ENCODE results near the gene PIK3R1. TPM values are rescaled to one million over a fixed set of nuclear protein-coding genes. Genes with fewer than 3 reads are reported as not detected.

PIK3R1 gene
- total RNA-seq, 2 donors from 2014 or later = 29.8 to 30.2 TPM

DNA sequence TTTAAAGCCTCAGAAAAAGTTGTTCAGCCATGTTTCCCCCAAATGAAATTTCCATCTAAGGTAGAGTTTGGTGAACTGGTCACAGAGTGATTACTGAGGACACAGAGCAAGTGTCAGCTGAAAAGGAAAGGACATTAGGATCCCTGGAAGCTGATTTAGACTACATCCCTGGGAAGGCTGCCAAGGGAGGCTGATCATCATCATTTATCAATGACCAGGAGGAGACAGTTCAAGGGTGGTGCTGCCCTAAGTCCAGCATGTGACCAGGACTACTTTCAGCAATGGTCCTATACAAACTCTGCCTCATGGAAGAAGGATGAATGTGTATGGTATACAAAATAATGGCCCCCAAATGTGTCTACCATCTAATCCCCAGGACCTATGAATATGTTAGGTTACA lies 120.6 kb downstream of the PIK3R1 start:
- Mint-ChIP-seq H3K4me3 (no peak overlapping the region), H3K4me1 (no peaks in the 10 kb centered on the region), H3K36me3 (ENCODE audit: low read depth) (no peaks in the 10 kb centered on the region), H3K9me3 (no peaks in the 10 kb centered on the region), H3K27ac (no peak overlapping the region), H3K27me3 (ENCODE audit: insufficient read depth) (no peaks in the 10 kb centered on the region)
- no peaks in the 10 kb centered on the region for H3K4me1 ChIP-seq (ENCODE audit: control insufficient read depth, insufficient read depth, low read length)
- H3K4me3 ChIP-seq (ENCODE audit: low read length) = no peak overlapping the region
- H3K9me3 ChIP-seq (ENCODE audit: control insufficient read depth, low read length) = no peaks in the 10 kb centered on the region
- H3K27ac ChIP-seq (ENCODE audit: low read depth, low read length) = no peak overlapping the region
- no peaks in the 10 kb centered on the region for H3K27me3 ChIP-seq (ENCODE audit: control insufficient read depth, insufficient read depth, low read length, poor library complexity, severe bottlenecking)
- H3K9ac ChIP-seq (ENCODE audit: extremely low read depth, low read length, poor library complexity, severe bottlenecking) = no peak overlapping the region
- H3K36me3 ChIP-seq (ENCODE audit: control insufficient read depth, insufficient read depth, low read length) = no peaks in the 10 kb centered on the region
- TF ChIP-seq, protein P1, sequence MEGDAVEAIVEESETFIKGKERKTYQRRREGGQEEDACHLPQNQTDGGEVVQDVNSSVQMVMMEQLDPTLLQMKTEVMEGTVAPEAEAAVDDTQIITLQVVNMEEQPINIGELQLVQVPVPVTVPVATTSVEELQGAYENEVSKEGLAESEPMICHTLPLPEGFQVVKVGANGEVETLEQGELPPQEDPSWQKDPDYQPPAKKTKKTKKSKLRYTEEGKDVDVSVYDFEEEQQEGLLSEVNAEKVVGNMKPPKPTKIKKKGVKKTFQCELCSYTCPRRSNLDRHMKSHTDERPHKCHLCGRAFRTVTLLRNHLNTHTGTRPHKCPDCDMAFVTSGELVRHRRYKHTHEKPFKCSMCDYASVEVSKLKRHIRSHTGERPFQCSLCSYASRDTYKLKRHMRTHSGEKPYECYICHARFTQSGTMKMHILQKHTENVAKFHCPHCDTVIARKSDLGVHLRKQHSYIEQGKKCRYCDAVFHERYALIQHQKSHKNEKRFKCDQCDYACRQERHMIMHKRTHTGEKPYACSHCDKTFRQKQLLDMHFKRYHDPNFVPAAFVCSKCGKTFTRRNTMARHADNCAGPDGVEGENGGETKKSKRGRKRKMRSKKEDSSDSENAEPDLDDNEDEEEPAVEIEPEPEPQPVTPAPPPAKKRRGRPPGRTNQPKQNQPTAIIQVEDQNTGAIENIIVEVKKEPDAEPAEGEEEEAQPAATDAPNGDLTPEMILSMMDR (conservative IDR thresholded peaks at IDR 0.05) = no peak
- DNase-seq = no peak

DNA sequence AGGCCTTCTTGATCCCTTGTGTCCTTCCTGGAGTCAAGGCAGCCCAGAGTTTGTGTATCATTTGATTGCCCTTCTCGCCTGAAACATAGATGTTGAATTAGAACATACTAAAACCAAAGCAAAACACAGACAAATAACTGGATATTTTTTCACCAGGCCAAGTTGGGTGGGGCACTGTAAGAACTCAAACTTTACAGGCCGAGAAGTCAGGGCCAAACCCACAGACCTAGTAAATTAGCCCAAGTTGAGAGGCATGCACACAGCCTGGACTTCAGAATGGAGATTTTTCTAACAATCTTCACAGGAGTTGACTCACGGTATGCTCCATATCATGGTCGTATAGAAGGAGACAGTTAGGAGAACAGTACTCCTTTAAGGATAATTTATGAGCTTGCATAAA lies 121.7 kb downstream of the PIK3R1 start:
- no peaks in the 10 kb centered on the region for H3K27me3 Mint-ChIP-seq (ENCODE audit: insufficient read depth)
- no peak overlapping the region for H3K9ac ChIP-seq (ENCODE audit: extremely low read depth, low read length, poor library complexity, severe bottlenecking)
- no peaks in the 10 kb centered on the region for H3K9me3 ChIP-seq (ENCODE audit: control insufficient read depth, low read length)
- DNase-seq = no peak
- H3K27me3 ChIP-seq (ENCODE audit: control insufficient read depth, insufficient read depth, low read length, poor library complexity, severe bottlenecking) = no peaks in the 10 kb centered on the region
- H3K36me3 ChIP-seq (ENCODE audit: control insufficient read depth, insufficient read depth, low read length) = no peaks in the 10 kb centered on the region
- no peak overlapping the region for H3K27ac ChIP-seq (ENCODE audit: low read depth, low read length)
- H3K4me1 ChIP-seq (ENCODE audit: control insufficient read depth, insufficient read depth, low read length) = no peaks in the 10 kb centered on the region
- no peaks in the 10 kb centered on the region for H3K4me1 Mint-ChIP-seq
- TF ChIP-seq, protein P1 (conservative IDR thresholded peaks at IDR 0.05) = no peak
- H3K27ac Mint-ChIP-seq = no peak overlapping the region
- no peak overlapping the region for H3K4me3 Mint-ChIP-seq
- no peak overlapping the region for H3K4me3 ChIP-seq (ENCODE audit: low read length)
- H3K36me3 Mint-ChIP-seq (ENCODE audit: low read depth) = no peaks in the 10 kb centered on the region
- no peaks in the 10 kb centered on the region for H3K9me3 Mint-ChIP-seq
- 90 to 93% methylated on average over 3 to 4 of the region's 4 CpGs for WGBS, 2 experiments (ENCODE audit: insufficient coverage in 1 of 2, insufficient read length in 1 of 2)

DNA sequence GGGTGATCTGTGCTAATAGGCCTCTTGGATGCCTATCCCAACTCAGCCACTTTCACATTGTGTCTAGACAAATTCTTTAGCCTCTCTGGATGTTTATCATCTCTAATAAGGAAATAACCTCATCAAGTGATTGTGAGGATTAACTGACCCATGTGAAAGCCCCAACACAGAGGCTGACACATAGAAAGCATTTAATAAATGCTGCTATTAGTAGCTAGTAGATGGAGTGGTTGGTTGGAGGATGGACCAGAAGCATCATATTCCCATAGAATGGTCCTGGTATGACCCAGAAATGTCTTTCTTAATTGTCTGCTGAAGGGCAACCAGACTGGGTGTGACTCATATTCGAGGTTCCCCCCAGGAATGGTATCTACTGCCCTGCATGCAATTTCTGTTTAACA lies 124.4 kb downstream of the PIK3R1 start:
- no peak overlapping the region for H3K4me3 ChIP-seq (ENCODE audit: low read length)
- TF ChIP-seq, protein P1 (conservative IDR thresholded peaks at IDR 0.05) = no peak
- no peaks in the 10 kb centered on the region for H3K27me3 ChIP-seq (ENCODE audit: control insufficient read depth, insufficient read depth, low read length, poor library complexity, severe bottlenecking)
- H3K36me3 ChIP-seq (ENCODE audit: control insufficient read depth, insufficient read depth, low read length) = no peaks in the 10 kb centered on the region
- H3K27ac Mint-ChIP-seq = no peak overlapping the region
- H3K36me3 Mint-ChIP-seq (ENCODE audit: low read depth) = no peaks in the 10 kb centered on the region
- no peaks in the 10 kb centered on the region for H3K9me3 ChIP-seq (ENCODE audit: control insufficient read depth, low read length)
- no peaks in the 10 kb centered on the region for H3K27me3 Mint-ChIP-seq (ENCODE audit: insufficient read depth)
- H3K4me1 Mint-ChIP-seq = peaks cover 5% of the 10 kb centered on the region
- WGBS, 2 experiments (ENCODE audit: insufficient coverage in 1 of 2, insufficient read length in 1 of 2) = 91% methylated on average over 1 of the region's 1 CpG; no CpG with 5 or more reads in 1 of the 2 experiments
- no peaks in the 10 kb centered on the region for H3K4me1 ChIP-seq (ENCODE audit: control insufficient read depth, insufficient read depth, low read length)
- no peak overlapping the region for H3K27ac ChIP-seq (ENCODE audit: low read depth, low read length)
- DNase-seq = no peak
- H3K9ac ChIP-seq (ENCODE audit: extremely low read depth, low read length, poor library complexity, severe bottlenecking) = no peak overlapping the region
- H3K4me3 Mint-ChIP-seq = no peak overlapping the region
- no peaks in the 10 kb centered on the region for H3K9me3 Mint-ChIP-seq
